ENCODE results near the gene FBRSL1. TPM values are rescaled to one million over a fixed set of nuclear protein-coding genes. Genes with fewer than 3 reads are reported as not detected.
"Not testable (repeated sequence)": the region's sequence is repeated elsewhere in the genome, so short reads cannot be mapped to it uniquely, and the experiment has no call there.

FBRSL1 gene
- total and polyA plus RNA-seq, 2 experiments from 2014 or later, result 0.63 to 4.6 TPM

GRCh38 chr12:132472386-132472785, 17.6 kb upstream of the FBRSL1 start:
- Histone ChIP-seq H3K4me2 (ENCODE audit: unreplicated experiment) (peak overlapping the region; percentile 44), H3K36me3 (ENCODE audit: low read depth) (no peaks in the 10 kb centered on the region), H2AFZ (no peak overlapping the region), H3K9ac (no peak overlapping the region), H3F3A (ENCODE audit: insufficient read depth) (no peaks in the 10 kb centered on the region), H3K27me3 (replicated peaks; ENCODE audit: insufficient read depth) (no peaks in the 10 kb centered on the region), H3K4me3 (peak overlapping the region; percentile 29; the same call in 1 of the 2 replicates), H4K20me1 (ENCODE audit: insufficient read depth) (no peaks in the 10 kb centered on the region), H3K79me2 (ENCODE audit: insufficient read depth) (no peaks in the 10 kb centered on the region), H3K4me1 (ENCODE audit: insufficient read depth) (no peaks in the 10 kb centered on the region), H3K27ac (no peak overlapping the region), H3K9me3 (ENCODE audit: low read depth) (no peaks in the 10 kb centered on the region), H3K9me2 (ENCODE audit: insufficient read depth) (no peaks in the 10 kb centered on the region)
- in situ Hi-C loops (cut with MboI), result no loop called here
- DNase-seq, result no peak
- no peak for TF ChIP-seq EZH2phosphoT487 (IDR thresholded peaks at IDR 0.05; ENCODE audit: insufficient read depth, low read depth)
- TF ChIP-seq EZH2 (IDR thresholded peaks at IDR 0.05; ENCODE audit: insufficient read depth, poor library complexity, severe bottlenecking), result no peak
- WGBS, 2 experiments (ENCODE audit: low coverage in 1 of 2, low lambda C conversion rate in 2 of 2, missing lambda C conversion rate in 2 of 2), result 59 to 60% methylated on average over 15 of the region's 15 CpGs

DNA sequence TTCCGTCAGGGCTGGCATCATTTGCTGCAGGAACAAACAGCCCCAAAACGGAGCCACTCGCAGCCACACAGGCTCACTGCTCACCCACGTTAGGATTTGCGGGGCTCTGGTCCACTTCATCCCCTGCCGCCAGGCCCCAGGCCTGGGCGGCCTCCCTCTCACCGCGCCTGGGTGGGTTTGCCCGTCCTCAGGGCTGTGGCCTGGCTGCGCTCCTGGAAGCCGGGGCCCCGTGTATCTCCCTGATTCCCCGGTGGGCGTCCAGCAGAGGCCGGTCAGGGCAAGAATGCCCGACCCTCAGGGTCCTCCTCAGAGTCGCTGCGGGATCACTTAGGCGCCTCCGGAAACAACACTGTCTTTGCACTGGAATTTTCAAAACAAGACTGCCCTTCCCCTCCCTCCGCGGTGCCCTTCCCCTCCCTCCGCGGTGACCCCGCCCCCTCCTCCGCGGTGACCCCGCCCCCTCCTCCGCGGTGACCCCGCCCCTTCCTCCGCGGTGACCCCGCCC, 15.7 kb upstream of the FBRSL1 start:
- peak overlapping the region; percentile 79 for H2AFZ ChIP-seq
- TF ChIP-seq EZH2phosphoT487 (IDR thresholded peaks at IDR 0.05; ENCODE audit: insufficient read depth, low read depth), result no peak
- no peak for TF ChIP-seq EZH2 (IDR thresholded peaks at IDR 0.05; ENCODE audit: insufficient read depth, poor library complexity, severe bottlenecking)
- no peak overlapping the region for H3K27ac ChIP-seq
- no peaks in the 10 kb centered on the region for H3K9me3 ChIP-seq (ENCODE audit: low read depth)
- 39 to 43% methylated on average over 21 to 25 of the region's 35 CpGs for WGBS, 2 experiments (ENCODE audit: low coverage in 1 of 2, low lambda C conversion rate in 2 of 2, missing lambda C conversion rate in 2 of 2)
- in situ Hi-C loops (cut with MboI), result no loop called here
- no peaks in the 10 kb centered on the region for H3K27me3 ChIP-seq (replicated peaks; ENCODE audit: insufficient read depth)
- no peaks in the 10 kb centered on the region for H3K9me2 ChIP-seq (ENCODE audit: insufficient read depth)
- H3K36me3 ChIP-seq (ENCODE audit: low read depth), result no peaks in the 10 kb centered on the region
- H3K9ac ChIP-seq, result peak overlapping the region; percentile 77
- H3F3A ChIP-seq (ENCODE audit: insufficient read depth), result no peaks in the 10 kb centered on the region
- no peaks in the 10 kb centered on the region for H3K4me1 ChIP-seq (ENCODE audit: insufficient read depth)
- no peaks in the 10 kb centered on the region for H4K20me1 ChIP-seq (ENCODE audit: insufficient read depth)
- peak; percentile 46 for DNase-seq
- H3K79me2 ChIP-seq (ENCODE audit: insufficient read depth), result no peaks in the 10 kb centered on the region
- H3K4me3 ChIP-seq, result peak overlapping the region; percentile 79
- H3K4me2 ChIP-seq (ENCODE audit: unreplicated experiment), result peak overlapping the region; percentile 61

DNA sequence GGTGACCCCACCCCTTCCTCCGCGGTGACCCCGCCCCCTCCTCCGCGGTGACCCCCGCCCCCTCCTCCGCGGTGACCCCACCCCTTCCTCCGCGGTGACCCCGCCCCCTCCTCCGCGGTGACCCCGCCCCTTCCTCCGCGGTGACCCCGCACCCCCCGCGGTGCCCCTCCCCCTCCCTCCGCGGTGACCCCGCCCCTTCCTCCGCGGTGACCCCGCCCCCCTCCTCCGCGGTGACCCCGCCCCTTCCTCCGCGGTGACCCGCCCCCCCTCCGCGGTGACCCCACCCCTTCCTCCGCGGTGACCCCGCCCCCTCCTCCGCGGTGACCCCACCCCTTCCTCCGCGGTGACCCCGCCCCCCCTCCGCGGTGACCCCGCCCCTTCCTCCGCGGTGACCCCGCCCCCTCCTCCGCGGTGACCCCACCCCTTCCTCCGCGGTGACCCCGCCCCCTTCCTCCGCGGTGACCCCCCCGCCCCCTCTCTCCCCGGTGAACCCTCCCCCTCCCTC, 15.1 kb upstream of the FBRSL1 start:
- H3K27ac ChIP-seq; H3K4me2 ChIP-seq (ENCODE audit: unreplicated experiment); in situ Hi-C loops (cut with MboI); H3K79me2 ChIP-seq (ENCODE audit: insufficient read depth); H3K27me3 ChIP-seq (replicated peaks; ENCODE audit: insufficient read depth); H2AFZ ChIP-seq; DNase-seq; H3K9me2 ChIP-seq (ENCODE audit: insufficient read depth); H3K4me3 ChIP-seq; H3F3A ChIP-seq (ENCODE audit: insufficient read depth); H3K36me3 ChIP-seq (ENCODE audit: low read depth); H3K9ac ChIP-seq; H4K20me1 ChIP-seq (ENCODE audit: insufficient read depth); H3K4me1 ChIP-seq (ENCODE audit: insufficient read depth); H3K9me3 ChIP-seq (ENCODE audit: low read depth): not testable (repeated sequence)
- WGBS, 2 experiments (ENCODE audit: low coverage in 1 of 2, low lambda C conversion rate in 2 of 2, missing lambda C conversion rate in 2 of 2), result 68% methylated on average over 5 of the region's 56 CpGs; no CpG with 5 or more reads in 1 of the 2 experiments

DNA sequence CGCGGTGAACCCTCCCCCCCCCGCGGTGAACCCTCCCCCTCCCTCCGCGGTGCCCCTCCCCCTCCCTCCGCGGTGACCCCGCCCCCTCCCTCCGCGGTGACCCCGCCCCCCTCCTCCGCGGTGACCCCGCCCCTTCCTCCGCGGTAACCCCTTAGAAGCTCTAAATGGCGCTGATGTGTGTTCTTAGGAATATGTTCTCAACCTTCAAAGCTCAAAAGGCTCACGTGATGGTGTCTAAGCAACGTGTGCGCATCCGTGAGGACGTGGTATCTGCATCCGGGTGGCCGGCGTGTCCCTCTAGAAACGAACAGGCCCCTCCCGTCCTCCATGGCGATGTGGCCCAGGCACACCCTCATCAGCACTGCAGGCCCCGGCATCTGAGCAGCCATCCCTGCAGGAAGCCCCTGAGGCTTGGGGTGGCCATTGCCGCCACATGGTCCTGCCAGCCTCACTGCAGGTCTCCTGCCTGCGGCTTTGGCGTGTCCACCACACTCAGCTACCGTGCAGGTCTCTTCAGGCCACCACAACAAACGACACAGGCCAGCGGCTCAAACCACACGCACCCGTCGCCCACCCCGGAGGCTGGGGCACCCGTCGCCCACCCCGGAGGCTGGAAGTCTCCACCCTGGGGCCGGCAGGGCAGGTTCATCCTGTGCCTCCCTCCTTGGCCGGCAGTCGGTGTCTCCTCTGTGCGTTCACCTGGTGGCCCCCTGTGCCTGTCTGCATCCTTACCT, 14.5 kb upstream of the FBRSL1 start:
- no peaks in the 10 kb centered on the region for H4K20me1 ChIP-seq (ENCODE audit: insufficient read depth)
- no peaks in the 10 kb centered on the region for H3K79me2 ChIP-seq (ENCODE audit: insufficient read depth)
- TF ChIP-seq EZH2phosphoT487 (IDR thresholded peaks at IDR 0.05; ENCODE audit: insufficient read depth, low read depth) (no peak), EZH2 (IDR thresholded peaks at IDR 0.05; ENCODE audit: insufficient read depth, poor library complexity, severe bottlenecking) (no peak)
- no peaks in the 10 kb centered on the region for H3K4me1 ChIP-seq (ENCODE audit: insufficient read depth)
- in situ Hi-C loops (cut with MboI), result no loop called here
- H3K27ac ChIP-seq, result no peak overlapping the region
- WGBS, 2 experiments (ENCODE audit: low coverage in 1 of 2, low lambda C conversion rate in 2 of 2, missing lambda C conversion rate in 2 of 2), result 67 to 71% methylated on average over 32 to 47 of the region's 47 CpGs
- H3K9me2 ChIP-seq (ENCODE audit: insufficient read depth), result no peaks in the 10 kb centered on the region
- 0 out of 2 replicates have a peak, but pooled peaks cover 4% of the 10 kb centered on the region for H3K27me3 ChIP-seq (replicated peaks; ENCODE audit: insufficient read depth)
- no peak overlapping the region for H3K9ac ChIP-seq
- H2AFZ ChIP-seq, result no peak overlapping the region
- no peak overlapping the region for H3K4me2 ChIP-seq (ENCODE audit: unreplicated experiment)
- H3K9me3 ChIP-seq (ENCODE audit: low read depth), result no peaks in the 10 kb centered on the region
- no peaks in the 10 kb centered on the region for H3K36me3 ChIP-seq (ENCODE audit: low read depth)
- H3F3A ChIP-seq (ENCODE audit: insufficient read depth), result no peaks in the 10 kb centered on the region
- peak; percentile 43 for DNase-seq
- H3K4me3 ChIP-seq, result no peak overlapping the region

Measured in GM23248 (cell line).